Vagina (tissue), 2 donors: ENCODE results near the gene TEX44. TPM values are rescaled to one million over a fixed set of nuclear protein-coding genes. Genes with fewer than 3 reads are reported as not detected.
"Not testable (repeated sequence)": the region's sequence is repeated elsewhere in the genome, so short reads cannot be mapped to it uniquely, and the experiment has no call there.

Source experiments
- DNase-seq, 2 donors: peaks; one replicate each; pipeline ENCODE4 v3.0.0-alpha.2; 2017; ENCODE audit errors: extremely low spot score in 2 of 2
- H3K27ac ChIP-seq: fragments of 200-600 bp; sonication (generic); one replicate; pipeline ENCODE4 v1.5.1; 2019
- H3K27me3 ChIP-seq: fragments of 200-600 bp; sonication (generic); one replicate; pipeline ENCODE4 v1.5.1; 2019
- H3K36me3 ChIP-seq, 2 donors: fragments of 200-600 bp; sonication (generic); one replicate each; pipeline ENCODE4 v1.5.1; 2017 to 2019
- H3K4me1 ChIP-seq: fragments of 200-600 bp; sonication (generic); one replicate; pipeline ENCODE4 v1.5.1; 2019
- H3K4me3 ChIP-seq, 2 donors: fragments of 200-600 bp; sonication (generic); 1 replicate in 1 of 2; 2 replicates in 1 of 2; pipeline ENCODE4 v1.5.1; 2016 to 2019
- H3K9me3 ChIP-seq: fragments of 200-600 bp; sonication (generic); one replicate; pipeline ENCODE4 v1.5.1; 2019
- POLR2A ChIP-seq, 2 donors: fragments of 450-650 bp; IDR thresholded peaks; one replicate each; pipeline ENCODE4 v1.6.1; 2017; ENCODE audit warnings: antibody characterized with exemption in 2 of 2, mild to moderate bottlenecking in 2 of 2, moderate library complexity in 2 of 2
- POLR2AphosphoS5 ChIP-seq, 2 donors: sonication (generic); formaldehyde crosslinking; IDR thresholded peaks; one replicate each; pipeline ENCODE4 v1.9.0; 2017; ENCODE audit warnings: antibody characterized with exemption in 2 of 2, mild to moderate bottlenecking in 2 of 2, low read depth in 1 of 2; ENCODE audit not compliant: insufficient read depth in 1 of 2
- intact Hi-C: fragments of 100-400 bp; cut with DNase I; formaldehyde crosslinking; loops from one replicate; pipeline ENCODE4 v1.15.1; 2023
- total RNA-seq: library from RNA; depleted of rRNA; stranded (reverse); fragments of >200 nt; gene quantifications from one replicate; pipeline ENCODE4 v1.2.3, GENCODE V29; 2016
- TF ChIP-seq, protein P1 (sequence below), 3 experiments: fragments of 450-650 bp in 2 of 3; fragments of 200-600 bp in 1 of 3; sonication (generic) in 1 of 3; IDR thresholded peaks; one replicate each; pipeline ENCODE4 v1.5.1; 2017 to 2019; ENCODE audit warnings: antibody characterized with exemption in 3 of 3, mild to moderate bottlenecking in 2 of 3, moderate library complexity in 2 of 3

Gene TEX44
- total RNA-seq, 1 donor from 2014 or later = not detected

- peak in 1 of 2 donors; percentile 95 for DNase-seq
Observed at GRCh38 chr2:231554748-231555545, 37.7 kb upstream of the TEX44 start.

GRCh38 chr2:231556496-231556895 is 36.2 kb upstream of the TEX44 start:
- intact Hi-C loops = loop anchor here (5.0 kb wide), 1 partner anchor 39 kb away; no protein-coding TSS in a partner anchor

More at GRCh38 chr2:231554748-231555545, 37.7 kb upstream of the TEX44 start:
- Histone ChIP-seq H3K4me3 (peak overlapping the region; percentile 24 to 25), H3K36me3 (no peaks in the 10 kb centered on the region), H3K27ac (peak overlapping the region; percentile 81), H3K4me1 (peaks cover 15% of the 10 kb centered on the region), H3K9me3 (no peaks in the 10 kb centered on the region), H3K27me3 (no peaks in the 10 kb centered on the region)
- peak in 1 of 2 donors; percentile 50 for TF ChIP-seq POLR2AphosphoS5 (IDR thresholded peaks at IDR 0.05; ENCODE audit: insufficient read depth in 1 of 2, low read depth in 1 of 2)
- TF ChIP-seq, protein P1, sequence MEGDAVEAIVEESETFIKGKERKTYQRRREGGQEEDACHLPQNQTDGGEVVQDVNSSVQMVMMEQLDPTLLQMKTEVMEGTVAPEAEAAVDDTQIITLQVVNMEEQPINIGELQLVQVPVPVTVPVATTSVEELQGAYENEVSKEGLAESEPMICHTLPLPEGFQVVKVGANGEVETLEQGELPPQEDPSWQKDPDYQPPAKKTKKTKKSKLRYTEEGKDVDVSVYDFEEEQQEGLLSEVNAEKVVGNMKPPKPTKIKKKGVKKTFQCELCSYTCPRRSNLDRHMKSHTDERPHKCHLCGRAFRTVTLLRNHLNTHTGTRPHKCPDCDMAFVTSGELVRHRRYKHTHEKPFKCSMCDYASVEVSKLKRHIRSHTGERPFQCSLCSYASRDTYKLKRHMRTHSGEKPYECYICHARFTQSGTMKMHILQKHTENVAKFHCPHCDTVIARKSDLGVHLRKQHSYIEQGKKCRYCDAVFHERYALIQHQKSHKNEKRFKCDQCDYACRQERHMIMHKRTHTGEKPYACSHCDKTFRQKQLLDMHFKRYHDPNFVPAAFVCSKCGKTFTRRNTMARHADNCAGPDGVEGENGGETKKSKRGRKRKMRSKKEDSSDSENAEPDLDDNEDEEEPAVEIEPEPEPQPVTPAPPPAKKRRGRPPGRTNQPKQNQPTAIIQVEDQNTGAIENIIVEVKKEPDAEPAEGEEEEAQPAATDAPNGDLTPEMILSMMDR (IDR thresholded peaks at IDR 0.05) = no peak
- intact Hi-C loops = loop anchor here (5.0 kb wide), 1 partner anchor 38 kb away; no protein-coding TSS in a partner anchor

GRCh38 chr2:231556981-231557380 is 35.7 kb upstream of the TEX44 start:
- no peaks in the 10 kb centered on the region for H3K9me3 ChIP-seq
- peaks cover 15% of the 10 kb centered on the region for H3K4me1 ChIP-seq
- no peaks in the 10 kb centered on the region for H3K36me3 ChIP-seq
- H3K27ac ChIP-seq = no peak overlapping the region
- no peaks in the 10 kb centered on the region for H3K27me3 ChIP-seq
- H3K4me3 ChIP-seq = no peak overlapping the region
- TF ChIP-seq POLR2AphosphoS5 (IDR thresholded peaks at IDR 0.05; ENCODE audit: insufficient read depth in 1 of 2, low read depth in 1 of 2) (no peak), POLR2A (IDR thresholded peaks at IDR 0.05) (no peak)
- TF ChIP-seq, protein P1 (IDR thresholded peaks at IDR 0.05) = no peak
- DNase-seq = no peak
- intact Hi-C loops = loop anchor here (5.0 kb wide), 1 partner anchor 40 kb away; no protein-coding TSS in a partner anchor

More at GRCh38 chr2:231556496-231556895, 36.2 kb upstream of the TEX44 start:
- not testable (repeated sequence) for H3K9me3 ChIP-seq, H3K4me3 ChIP-seq, H3K27ac ChIP-seq, H3K27me3 ChIP-seq, DNase-seq, H3K36me3 ChIP-seq
- H3K4me1 ChIP-seq = peaks cover 15% of the 10 kb centered on the region

GRCh38 chr2:231557571-231558217 is 35.0 kb upstream of the TEX44 start:
- Histone ChIP-seq H3K27me3 (no peaks in the 10 kb centered on the region), H3K27ac (peak overlapping the region; percentile 45), H3K36me3 (no peaks in the 10 kb centered on the region), H3K9me3 (no peaks in the 10 kb centered on the region), H3K4me3 (no peak overlapping the region), H3K4me1 (peaks cover 15% of the 10 kb centered on the region)
- TF ChIP-seq POLR2AphosphoS5 (IDR thresholded peaks at IDR 0.05; ENCODE audit: insufficient read depth in 1 of 2, low read depth in 1 of 2) (no peak), POLR2A (IDR thresholded peaks at IDR 0.05) (no peak)
- TF ChIP-seq, protein P1 (IDR thresholded peaks at IDR 0.05) = peak in 2 of 3 experiments; percentile 28 to 44
- intact Hi-C loops = loop anchor here (2.0 to 5.0 kb wide), 2 partner anchors 29 to 40 kb away; no protein-coding TSS in a partner anchor
- DNase-seq = no peak

- no peak overlapping the region for H3K27ac ChIP-seq
- H3K4me1 ChIP-seq = no peaks in the 10 kb centered on the region
- no peaks in the 10 kb centered on the region for H3K36me3 ChIP-seq
- H3K4me3 ChIP-seq = no peak overlapping the region
- no peak for TF ChIP-seq POLR2A (IDR thresholded peaks at IDR 0.05)
- TF ChIP-seq, protein P1 (IDR thresholded peaks at IDR 0.05) = peak in 2 of 3 experiments; percentile 43 to 59
- DNase-seq = no peak
- H3K27me3 ChIP-seq = no peaks in the 10 kb centered on the region
- H3K9me3 ChIP-seq = no peaks in the 10 kb centered on the region
- intact Hi-C loops = loop anchor here (5.0 kb wide), 1 partner anchor 39 kb away; no protein-coding TSS in a partner anchor
Observed at GRCh38 chr2:231563378-231563961, 29.2 kb upstream of the TEX44 start.
